ENCODE measurements around the gene YARS1.

The YARS1 gene

GRCh38 chr1:32743380-32744070, 73.6 kb downstream of the YARS1 start:
- DNase-seq = no peak
- TF ChIP-seq GATA1 (IDR thresholded peaks at IDR 0.05; ENCODE audit: low read depth, low read length) (no peak), POLR2A (IDR thresholded peaks at IDR 0.05; ENCODE audit: low read length) (no peak)

- DNase-seq = no peak
- TF ChIP-seq GATA1 (IDR thresholded peaks at IDR 0.05; ENCODE audit: low read depth, low read length) = no peak
- TF ChIP-seq POLR2A (IDR thresholded peaks at IDR 0.05; ENCODE audit: low read length) = no peak
These were observed 74.2 kb downstream of the YARS1 start for GRCh38 chr1:32742956-32743355.

- no peak for DNase-seq
These were observed 74.8 kb downstream of the YARS1 start for GRCh38 chr1:32742199-32742947.

GRCh38 chr1:32741413-32742198, 75.6 kb downstream of the YARS1 start:
- peak; percentile 47 to 64 for DNase-seq
- no peak for TF ChIP-seq GATA1 (IDR thresholded peaks at IDR 0.05; ENCODE audit: low read depth, low read length)
- TF ChIP-seq POLR2A (IDR thresholded peaks at IDR 0.05; ENCODE audit: low read length) = no peak

More at GRCh38 chr1:32742199-32742947, 74.8 kb downstream of the YARS1 start:
- TF ChIP-seq GATA1 (IDR thresholded peaks at IDR 0.05; ENCODE audit: low read depth, low read length) (no peak), POLR2A (IDR thresholded peaks at IDR 0.05; ENCODE audit: low read length) (no peak)

GRCh38 chr1:32741059-32741412, 76.1 kb downstream of the YARS1 start:
- DNase-seq = no peak
- TF ChIP-seq GATA1 (IDR thresholded peaks at IDR 0.05; ENCODE audit: low read depth, low read length) = no peak
- no peak for TF ChIP-seq POLR2A (IDR thresholded peaks at IDR 0.05; ENCODE audit: low read length)

- DNase-seq = no peak
- TF ChIP-seq POLR2A (IDR thresholded peaks at IDR 0.05; ENCODE audit: low read length) (no peak), GATA1 (IDR thresholded peaks at IDR 0.05; ENCODE audit: low read depth, low read length) (no peak)
These were observed 80.1 kb downstream of the YARS1 start for GRCh38 chr1:32736812-32737791.

- no peak for TF ChIP-seq POLR2A (IDR thresholded peaks at IDR 0.05; ENCODE audit: low read length)
- TF ChIP-seq GATA1 (IDR thresholded peaks at IDR 0.05; ENCODE audit: low read depth, low read length) = no peak
- DNase-seq = peak in 1 of 2 experiments; percentile 18
These were observed 83.4 kb downstream of the YARS1 start for GRCh38 chr1:32733582-32734321.

- TF ChIP-seq POLR2A (IDR thresholded peaks at IDR 0.05; ENCODE audit: low read length) = no peak
- no peak for TF ChIP-seq GATA1 (IDR thresholded peaks at IDR 0.05; ENCODE audit: low read depth, low read length)
- no peak for DNase-seq
These were observed 87.7 kb downstream of the YARS1 start for GRCh38 chr1:32729254-32730046.

- no peak for TF ChIP-seq GATA1 (IDR thresholded peaks at IDR 0.05; ENCODE audit: low read depth, low read length)
- TF ChIP-seq POLR2A (IDR thresholded peaks at IDR 0.05; ENCODE audit: low read length) = no peak
- no peak for DNase-seq
These were observed 88.6 kb downstream of the YARS1 start for GRCh38 chr1:32728413-32729077.

GRCh38 chr1:32727876-32728275, 89.3 kb downstream of the YARS1 start:
- TF ChIP-seq GATA1 (IDR thresholded peaks at IDR 0.05; ENCODE audit: low read depth, low read length) (no peak), POLR2A (IDR thresholded peaks at IDR 0.05; ENCODE audit: low read length) (no peak)
- DNase-seq = no peak

GRCh38 chr1:32725615-32725982, 91.6 kb downstream of the YARS1 start:
- no peak for DNase-seq
- TF ChIP-seq POLR2A (IDR thresholded peaks at IDR 0.05; ENCODE audit: low read length) (no peak), GATA1 (IDR thresholded peaks at IDR 0.05; ENCODE audit: low read depth, low read length) (no peak)
